ENCODE data around the gene BRCA1.
"Not testable (repeated sequence)": the region's sequence is repeated elsewhere in the genome, so short reads cannot be mapped to it uniquely, and the experiment has no call there.

BRCA1 gene

DNA sequence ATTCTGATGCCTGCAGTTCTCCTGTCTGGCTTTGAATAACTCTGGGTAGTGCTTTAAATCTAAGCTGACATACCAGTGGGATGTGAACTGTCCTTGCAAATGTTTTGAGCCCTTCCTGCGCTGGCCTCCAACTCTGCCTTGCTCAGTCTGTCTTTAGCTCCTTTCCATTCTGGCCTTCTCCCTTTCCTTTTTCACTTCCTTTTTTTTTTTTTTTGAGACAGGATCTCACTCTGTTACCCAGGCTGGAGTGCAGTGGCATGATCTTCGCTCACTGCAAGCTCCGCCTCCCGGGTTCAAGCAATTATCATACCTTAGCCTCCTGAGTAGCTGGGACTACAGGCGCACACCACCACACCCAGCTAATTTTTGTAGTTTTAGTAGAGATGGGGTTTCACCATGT lies 8.3 kb upstream of the BRCA1 start:
- DNase-seq (ENCODE audit: low read depth): not testable (repeated sequence)

DNA sequence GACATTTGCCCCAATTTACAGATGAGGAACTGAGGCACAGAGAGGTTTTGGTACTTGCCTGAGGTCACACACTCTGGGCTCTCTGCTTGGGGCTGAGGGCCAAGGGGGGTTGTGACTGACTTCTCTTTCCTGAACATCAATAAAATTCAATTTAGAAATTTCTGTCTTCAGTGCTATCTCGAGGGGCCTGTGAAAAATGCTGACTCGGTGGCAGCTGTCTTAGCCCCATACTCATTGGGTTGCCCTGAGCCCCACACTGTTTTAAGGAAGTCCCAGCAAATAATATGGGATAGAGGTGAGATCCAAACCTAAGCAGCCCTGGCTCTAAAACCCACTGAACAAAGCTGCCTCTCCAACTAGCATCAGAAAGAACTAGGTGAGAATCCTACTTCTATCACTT lies 7.0 kb upstream of the BRCA1 start:
- DNase-seq (ENCODE audit: low read depth): no peak

DNA sequence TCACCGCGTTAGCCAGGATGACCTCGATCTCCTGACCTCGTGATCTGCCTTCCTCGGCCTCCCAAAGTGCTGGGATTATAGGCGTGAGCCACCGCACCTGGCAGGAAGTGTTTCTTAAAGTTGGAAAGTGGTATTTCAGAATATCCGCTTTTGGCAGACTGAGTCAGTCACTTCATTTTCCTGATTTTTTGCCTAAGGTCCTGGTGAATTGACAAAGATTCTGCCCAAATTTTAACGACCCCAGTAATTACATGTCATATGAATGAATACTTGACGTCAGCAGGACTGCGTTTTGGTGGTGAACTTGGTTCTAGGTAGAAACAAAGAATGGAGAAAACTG lies 4.5 kb upstream of the BRCA1 start:
- DNase-seq (ENCODE audit: low read depth): no peak

GRCh38 chr17:43127333-43127876 lies 2.2 kb upstream of the BRCA1 start:
- DNase-seq (ENCODE audit: low read depth): not testable (repeated sequence)

DNA sequence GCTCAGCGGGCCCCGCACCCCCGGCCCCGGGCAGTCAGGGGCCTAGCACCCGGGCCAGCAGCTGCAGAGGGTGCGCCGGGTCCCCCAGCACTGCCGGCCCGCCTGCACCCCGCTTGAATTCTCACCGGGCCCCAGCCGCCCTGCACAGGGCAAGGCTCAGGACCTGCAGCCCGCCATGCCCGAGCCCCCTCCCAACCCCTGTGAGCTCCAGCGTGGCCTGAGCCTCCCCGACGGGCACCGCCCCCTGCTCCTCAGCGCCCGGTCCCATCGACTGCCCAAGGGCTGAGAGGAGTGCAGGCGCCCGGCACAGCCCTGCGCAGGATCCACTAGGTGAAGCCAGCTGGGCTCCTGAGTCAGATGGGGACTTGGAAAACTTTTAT lies 1.7 kb upstream of the BRCA1 start:
- no peak for DNase-seq (ENCODE audit: low read depth)

GRCh38 chr17:43125967-43126910 lies 1.1 kb upstream of the BRCA1 start:
- no peak for DNase-seq (ENCODE audit: low read depth)

- DNase-seq (ENCODE audit: low read depth): no peak
Observed at GRCh38 chr17:43118679-43119615, 6.2 kb downstream of the BRCA1 start.

GRCh38 chr17:43114151-43114552 lies 11.0 kb downstream of the BRCA1 start:
- no peak for DNase-seq (ENCODE audit: low read depth)

DNA sequence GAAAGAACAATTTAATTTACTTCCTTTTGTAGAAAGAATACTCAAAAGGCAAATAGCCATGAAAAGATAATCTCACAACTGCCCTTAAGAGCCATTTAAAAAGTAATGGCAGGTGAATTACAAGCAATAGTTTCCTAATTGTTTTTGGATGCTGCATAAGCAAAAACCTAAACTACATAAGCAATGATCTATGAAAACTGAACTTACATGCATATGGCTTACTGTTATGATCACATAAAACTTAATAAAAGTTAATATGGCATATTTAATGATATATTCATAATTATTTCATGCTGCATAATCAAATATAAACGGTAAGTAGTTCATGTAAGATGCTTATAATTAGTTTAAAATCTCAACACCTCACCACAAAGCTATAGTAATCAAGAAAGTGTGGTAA lies 18.6 kb downstream of the BRCA1 start:
- DNase-seq (ENCODE audit: low read depth): no peak

GRCh38 chr17:43105146-43105545 lies 20.0 kb downstream of the BRCA1 start:
- no peak for DNase-seq (ENCODE audit: low read depth)

GRCh38 chr17:43104665-43105064 lies 20.5 kb downstream of the BRCA1 start:
- no peak for DNase-seq (ENCODE audit: low read depth)

DNA sequence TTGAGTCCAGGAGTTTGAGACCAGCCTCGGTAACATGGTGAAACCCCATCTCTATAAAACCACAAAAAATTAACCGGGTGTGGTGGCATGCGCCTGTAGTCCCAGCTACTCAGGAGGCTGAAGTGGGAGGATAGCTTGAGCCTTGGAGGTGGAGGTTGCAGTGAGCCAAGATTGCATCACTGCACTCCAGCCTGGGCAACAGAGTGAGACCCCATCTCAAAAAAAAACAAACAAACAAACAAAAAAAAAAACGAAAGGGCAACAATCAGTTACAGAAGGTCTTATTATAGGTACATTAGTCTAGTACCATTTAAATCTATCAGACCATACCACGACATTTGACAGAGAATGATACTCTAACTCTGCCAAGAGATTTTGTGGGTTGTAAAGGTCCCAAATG lies 29.8 kb downstream of the BRCA1 start:
- not testable (repeated sequence) for DNase-seq (ENCODE audit: low read depth)

DNA sequence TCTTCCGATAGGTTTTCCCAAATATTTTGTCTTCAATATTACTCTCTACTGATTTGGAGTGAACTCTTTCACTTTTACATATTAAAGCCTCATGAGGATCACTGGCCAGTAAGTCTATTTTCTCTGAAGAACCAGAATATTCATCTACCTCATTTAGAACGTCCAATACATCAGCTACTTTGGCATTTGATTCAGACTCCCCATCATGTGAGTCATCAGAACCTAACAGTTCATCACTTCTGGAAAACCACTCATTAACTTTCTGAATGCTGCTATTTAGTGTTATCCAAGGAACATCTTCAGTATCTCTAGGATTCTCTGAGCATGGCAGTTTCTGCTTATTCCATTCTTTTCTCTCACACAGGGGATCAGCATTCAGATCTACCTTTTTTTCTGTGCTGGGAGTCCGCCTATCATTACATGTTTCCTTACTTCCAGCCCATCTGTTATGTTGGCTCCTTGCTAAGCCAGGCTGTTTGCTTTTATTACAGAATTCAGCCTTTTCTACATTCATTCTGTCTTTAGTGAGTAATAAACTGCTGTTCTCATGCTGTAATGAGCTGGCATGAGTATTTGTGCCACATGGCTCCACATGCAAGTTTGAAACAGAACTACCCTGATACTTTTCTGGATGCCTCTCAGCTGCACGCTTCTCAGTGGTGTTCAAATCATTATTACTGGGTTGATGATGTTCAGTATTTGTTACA lies 30.9 kb downstream of the BRCA1 start:
- no peak for DNase-seq (ENCODE audit: low read depth)

- DNase-seq (ENCODE audit: low read depth): no peak
Observed at GRCh38 chr17:43092901-43093300, 32.3 kb downstream of the BRCA1 start.

DNA sequence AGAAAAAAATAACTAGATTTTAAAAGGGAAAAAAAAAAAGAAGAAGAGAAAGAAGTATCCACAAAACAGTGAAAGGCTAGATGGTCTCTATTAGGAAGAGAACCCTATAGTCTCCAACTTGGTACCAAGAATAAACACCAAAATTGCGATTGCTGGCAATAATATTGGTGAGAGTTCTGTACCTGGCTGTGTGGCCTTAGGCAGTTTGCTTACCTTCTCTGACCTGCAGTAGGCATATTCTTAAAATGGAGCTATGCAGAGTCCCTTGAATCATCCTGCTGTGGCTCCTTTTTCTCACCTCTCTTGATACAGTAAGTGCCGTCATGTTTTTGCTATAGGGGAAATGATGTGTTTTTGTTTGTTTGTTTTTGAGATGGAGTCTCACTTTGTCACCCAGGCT lies 35.1 kb downstream of the BRCA1 start:
- no peak for DNase-seq (ENCODE audit: low read depth)

GRCh38 chr17:43085474-43085873 lies 39.7 kb downstream of the BRCA1 start:
- no peak for DNase-seq (ENCODE audit: low read depth)

DNA sequence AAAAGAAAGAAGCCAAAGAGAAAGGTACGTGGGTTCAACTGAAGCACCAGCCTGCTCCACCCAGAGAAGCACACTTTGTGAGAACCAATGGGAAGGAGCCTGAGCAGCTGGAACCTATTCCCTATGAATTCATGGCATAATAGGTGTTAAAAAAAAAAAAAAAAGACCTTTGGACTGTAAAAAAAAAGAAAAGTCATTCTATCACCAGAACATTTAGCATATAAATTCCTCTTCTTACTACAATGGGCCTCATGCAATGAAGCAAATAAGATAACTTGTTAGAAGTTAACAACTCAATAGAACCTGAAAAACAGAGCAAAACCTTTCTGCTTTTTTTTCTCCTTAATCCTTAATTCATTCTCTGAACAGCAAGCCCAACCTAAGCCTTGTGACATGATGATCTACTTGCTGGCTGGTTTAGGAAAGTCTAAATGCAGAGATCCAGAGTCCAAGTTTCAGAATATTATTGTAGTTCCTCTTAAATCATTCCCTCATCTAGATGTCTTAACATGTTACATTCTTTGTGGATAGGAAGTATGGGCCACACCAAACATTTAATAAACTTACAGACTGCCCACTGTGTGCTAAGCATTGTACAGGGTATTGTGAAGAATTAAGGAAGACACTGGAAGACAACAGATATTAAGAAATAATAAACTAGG lies 45.4 kb downstream of the BRCA1 start:
- DNase-seq (ENCODE audit: low read depth): no peak

DNA sequence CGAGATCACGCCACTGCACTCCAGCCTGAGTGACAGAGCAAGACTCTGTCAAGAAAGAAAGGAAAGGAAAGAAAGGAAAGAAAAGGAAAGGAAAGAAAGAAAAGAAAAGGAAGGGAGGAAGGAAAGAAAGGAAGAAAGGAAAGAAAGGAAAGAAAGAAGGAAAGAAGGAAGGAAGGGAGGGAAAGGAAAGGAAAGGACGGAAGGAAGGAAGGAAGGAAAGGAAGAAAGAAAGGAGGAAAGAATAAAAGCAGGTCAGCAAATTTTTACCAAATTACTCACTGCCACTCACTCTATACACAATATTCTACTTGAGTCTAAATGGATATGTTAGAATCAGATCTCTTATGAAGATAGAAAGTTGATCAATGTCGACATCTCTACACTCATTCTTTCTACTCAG lies 50.3 kb downstream of the BRCA1 start:
- no peak for DNase-seq (ENCODE audit: low read depth)

- no peak for DNase-seq (ENCODE audit: low read depth)
Observed at GRCh38 chr17:43070872-43071271, 54.3 kb downstream of the BRCA1 start.

GRCh38 chr17:43070257-43070656 lies 54.9 kb downstream of the BRCA1 start:
- DNase-seq (ENCODE audit: low read depth): no peak

GRCh38 chr17:43069368-43069898 lies 55.7 kb downstream of the BRCA1 start:
- no peak for DNase-seq (ENCODE audit: low read depth)
